ENCODE measurements around the gene ACVRL1. TPM values are rescaled to one million over a fixed set of nuclear protein-coding genes. Genes with fewer than 3 reads are reported as not detected.

ACVRL1 gene
- total RNA-seq, 1 experiment from 2014 or later = 0.36 TPM

DNA sequence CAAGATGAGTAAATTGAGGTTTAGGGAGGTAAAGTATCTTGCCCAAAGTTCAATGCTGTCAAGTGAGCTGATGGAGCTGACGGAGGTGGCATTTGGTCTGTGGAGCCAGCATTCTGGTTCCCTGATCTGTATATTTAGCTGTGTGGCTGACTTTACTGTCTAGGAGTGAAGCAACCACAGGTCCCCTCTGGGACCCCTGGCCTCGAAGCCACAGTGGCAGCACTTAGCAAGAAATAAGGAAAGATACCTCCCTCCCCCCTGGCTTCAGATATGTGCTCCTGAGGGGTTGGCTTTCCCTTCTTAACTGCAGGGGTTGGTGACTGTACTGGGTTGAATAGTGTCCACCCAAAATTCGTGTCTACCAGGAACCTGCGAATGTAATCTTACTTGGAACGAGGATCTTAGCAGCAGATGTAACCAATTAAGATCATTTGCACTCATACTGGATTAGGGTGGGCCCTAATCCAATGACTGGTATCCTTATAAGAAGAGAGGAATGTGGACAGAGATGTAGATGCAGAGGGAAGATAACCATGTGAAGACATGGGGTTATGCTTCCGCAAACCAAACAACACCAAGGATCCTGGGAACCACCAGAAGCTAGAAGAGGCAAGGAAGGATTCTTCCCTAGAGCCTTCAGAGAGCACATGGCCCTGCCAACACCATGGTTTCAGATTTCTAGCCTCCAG is 42.2 kb downstream of the ACVRL1 start:
- H3K36me3 ChIP-seq (ENCODE audit: control insufficient read depth, insufficient read depth, low read length) = peaks cover 5% of the 10 kb centered on the region; the same call in 1 of the 2 replicates
- no TSS peak for BruUV-seq (replicated peaks)
- no peak for TF ChIP-seq SIN3A (IDR thresholded peaks at IDR 0.05; ENCODE audit: borderline replicate concordance, insufficient read depth, low read depth, low read length)
- TF ChIP-seq, protein P1, sequence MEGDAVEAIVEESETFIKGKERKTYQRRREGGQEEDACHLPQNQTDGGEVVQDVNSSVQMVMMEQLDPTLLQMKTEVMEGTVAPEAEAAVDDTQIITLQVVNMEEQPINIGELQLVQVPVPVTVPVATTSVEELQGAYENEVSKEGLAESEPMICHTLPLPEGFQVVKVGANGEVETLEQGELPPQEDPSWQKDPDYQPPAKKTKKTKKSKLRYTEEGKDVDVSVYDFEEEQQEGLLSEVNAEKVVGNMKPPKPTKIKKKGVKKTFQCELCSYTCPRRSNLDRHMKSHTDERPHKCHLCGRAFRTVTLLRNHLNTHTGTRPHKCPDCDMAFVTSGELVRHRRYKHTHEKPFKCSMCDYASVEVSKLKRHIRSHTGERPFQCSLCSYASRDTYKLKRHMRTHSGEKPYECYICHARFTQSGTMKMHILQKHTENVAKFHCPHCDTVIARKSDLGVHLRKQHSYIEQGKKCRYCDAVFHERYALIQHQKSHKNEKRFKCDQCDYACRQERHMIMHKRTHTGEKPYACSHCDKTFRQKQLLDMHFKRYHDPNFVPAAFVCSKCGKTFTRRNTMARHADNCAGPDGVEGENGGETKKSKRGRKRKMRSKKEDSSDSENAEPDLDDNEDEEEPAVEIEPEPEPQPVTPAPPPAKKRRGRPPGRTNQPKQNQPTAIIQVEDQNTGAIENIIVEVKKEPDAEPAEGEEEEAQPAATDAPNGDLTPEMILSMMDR (IDR thresholded peaks at IDR 0.05) = no peak
- no peak for TF ChIP-seq POLR2AphosphoS5 (IDR thresholded peaks at IDR 0.05; ENCODE audit: low read depth, low read length)
- TF ChIP-seq TCF7L2 (IDR thresholded peaks at IDR 0.05; ENCODE audit: low read depth, low read length) = no peak
- TF ChIP-seq, protein P2, sequence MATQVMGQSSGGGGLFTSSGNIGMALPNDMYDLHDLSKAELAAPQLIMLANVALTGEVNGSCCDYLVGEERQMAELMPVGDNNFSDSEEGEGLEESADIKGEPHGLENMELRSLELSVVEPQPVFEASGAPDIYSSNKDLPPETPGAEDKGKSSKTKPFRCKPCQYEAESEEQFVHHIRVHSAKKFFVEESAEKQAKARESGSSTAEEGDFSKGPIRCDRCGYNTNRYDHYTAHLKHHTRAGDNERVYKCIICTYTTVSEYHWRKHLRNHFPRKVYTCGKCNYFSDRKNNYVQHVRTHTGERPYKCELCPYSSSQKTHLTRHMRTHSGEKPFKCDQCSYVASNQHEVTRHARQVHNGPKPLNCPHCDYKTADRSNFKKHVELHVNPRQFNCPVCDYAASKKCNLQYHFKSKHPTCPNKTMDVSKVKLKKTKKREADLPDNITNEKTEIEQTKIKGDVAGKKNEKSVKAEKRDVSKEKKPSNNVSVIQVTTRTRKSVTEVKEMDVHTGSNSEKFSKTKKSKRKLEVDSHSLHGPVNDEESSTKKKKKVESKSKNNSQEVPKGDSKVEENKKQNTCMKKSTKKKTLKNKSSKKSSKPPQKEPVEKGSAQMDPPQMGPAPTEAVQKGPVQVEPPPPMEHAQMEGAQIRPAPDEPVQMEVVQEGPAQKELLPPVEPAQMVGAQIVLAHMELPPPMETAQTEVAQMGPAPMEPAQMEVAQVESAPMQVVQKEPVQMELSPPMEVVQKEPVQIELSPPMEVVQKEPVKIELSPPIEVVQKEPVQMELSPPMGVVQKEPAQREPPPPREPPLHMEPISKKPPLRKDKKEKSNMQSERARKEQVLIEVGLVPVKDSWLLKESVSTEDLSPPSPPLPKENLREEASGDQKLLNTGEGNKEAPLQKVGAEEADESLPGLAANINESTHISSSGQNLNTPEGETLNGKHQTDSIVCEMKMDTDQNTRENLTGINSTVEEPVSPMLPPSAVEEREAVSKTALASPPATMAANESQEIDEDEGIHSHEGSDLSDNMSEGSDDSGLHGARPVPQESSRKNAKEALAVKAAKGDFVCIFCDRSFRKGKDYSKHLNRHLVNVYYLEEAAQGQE (IDR thresholded peaks at IDR 0.05; ENCODE audit: insufficient read depth in 1 of 2, low read depth in 2 of 2, low read length in 1 of 2) = no peak
- ATAC-seq (no peak), DNase-seq (ENCODE audit: low read depth, low spot score) (no peak)
- H3K27me3 ChIP-seq (ENCODE audit: control insufficient read depth, insufficient read depth, low read length) = peaks cover 12% of the 10 kb centered on the region
- ChIA-PET CTCF (interaction anchor here (0.6 kb wide), 1 partner anchor 19 kb away, joined by 3 read pairs; no protein-coding TSS in a partner anchor), POLR2A (no interaction called here)
- in situ Hi-C loops (cut with HindIII; ENCODE audit: low pct_unique_long_range_greater_than_20kb, low sequenced_read_pairs) (no loop called here), intact Hi-C loops (cut with micrococcal nuclease; ENCODE audit: unreplicated experiment) (no loop called here)
- no peak overlapping the region for H3K27ac ChIP-seq (ENCODE audit: low read length)
- peaks cover 19% of the 10 kb centered on the region for H3K4me1 ChIP-seq (ENCODE audit: control insufficient read depth, insufficient read depth, low read length)
- no peak overlapping the region for H3K4me3 ChIP-seq (ENCODE audit: low read depth in 2 of 2, low read length in 2 of 2)
- H3K9me3 ChIP-seq (ENCODE audit: control insufficient read depth, insufficient read depth, low read depth, low read length) = peaks cover 11% of the 10 kb centered on the region

DNA sequence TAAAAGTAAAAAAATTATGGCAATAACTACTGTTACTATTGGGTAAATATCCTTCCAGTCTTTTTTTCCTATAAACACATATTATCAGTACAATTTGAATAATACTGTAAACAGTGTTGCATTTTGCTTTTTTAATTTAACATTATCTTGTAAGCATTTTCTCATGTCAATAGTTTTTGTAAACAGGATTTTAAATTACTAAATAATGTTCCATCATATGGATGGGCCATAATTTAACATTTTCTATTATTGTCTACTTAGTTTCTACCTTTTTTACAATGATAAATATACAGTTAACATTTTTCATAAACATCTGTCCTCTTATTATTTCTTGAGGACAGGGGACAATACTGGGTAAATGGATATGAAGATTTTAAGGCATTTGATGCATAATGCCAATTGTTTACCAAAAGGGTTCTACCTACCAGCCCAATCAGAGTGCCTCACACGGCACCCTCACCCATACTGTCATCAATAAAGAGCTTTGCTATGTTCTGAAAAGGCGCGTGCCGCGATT is 43.4 kb downstream of the ACVRL1 start:
- peak overlapping the region; percentile 66; the same call in 1 of the 2 replicates for H3K27ac ChIP-seq (ENCODE audit: low read length)
- POLR2A ChIA-PET = no interaction called here
- BruUV-seq (replicated peaks) = no TSS peak

More for the DNA sequence above, 43.4 kb downstream of the ACVRL1 start:
- TF ChIP-seq POLR2AphosphoS5 (IDR thresholded peaks at IDR 0.05; ENCODE audit: low read depth, low read length) (no peak), SIN3A (IDR thresholded peaks at IDR 0.05; ENCODE audit: borderline replicate concordance, insufficient read depth, low read depth, low read length) (no peak), TCF7L2 (IDR thresholded peaks at IDR 0.05; ENCODE audit: low read depth, low read length) (no peak)
- TF ChIP-seq, protein P1 (IDR thresholded peaks at IDR 0.05) = no peak
- TF ChIP-seq, protein P2 (IDR thresholded peaks at IDR 0.05; ENCODE audit: insufficient read depth in 1 of 2, low read depth in 2 of 2, low read length in 1 of 2) = no peak
- H3K36me3 ChIP-seq (ENCODE audit: control insufficient read depth, insufficient read depth, low read length) = peaks cover 5% of the 10 kb centered on the region; the same call in 1 of the 2 replicates
- ATAC-seq (no peak), DNase-seq (ENCODE audit: low read depth, low spot score) (no peak)
- H3K27me3 ChIP-seq (ENCODE audit: control insufficient read depth, insufficient read depth, low read length) = peaks cover 12% of the 10 kb centered on the region
- peaks cover 32% of the 10 kb centered on the region for H3K4me1 ChIP-seq (ENCODE audit: control insufficient read depth, insufficient read depth, low read length)
- H3K9me3 ChIP-seq (ENCODE audit: control insufficient read depth, insufficient read depth, low read depth, low read length) = no peaks in the 10 kb centered on the region
- CTCF ChIA-PET = no interaction called here
- peak overlapping the region; percentile 58 to 61 for H3K4me3 ChIP-seq (ENCODE audit: low read depth in 2 of 2, low read length in 2 of 2)
- in situ Hi-C loops (cut with HindIII; ENCODE audit: low pct_unique_long_range_greater_than_20kb, low sequenced_read_pairs) (no loop called here), intact Hi-C loops (cut with micrococcal nuclease; ENCODE audit: unreplicated experiment) (no loop called here)

Data from Panc1 (cell line).